GM18505 (cell line): Measurements from ENCODE around the gene ENPP1.
"Not testable (repeated sequence)": the region's sequence is repeated elsewhere in the genome, so short reads cannot be mapped to it uniquely, and the experiment has no call there.

Experiments used
- ATAC-seq: cut with Tn5 transposase; IDR thresholded peaks from one replicate; pipeline ENCODE4 v1.9.1; 2021; ENCODE audit not compliant: unreplicated experiment
- POLR2A ChIP-seq: IDR thresholded peaks from 4 replicates; pipeline ENCODE4 v1.6.1; 2011; ENCODE audit warnings: borderline replicate concordance; ENCODE audit not compliant: insufficient read depth, insufficient read length; ENCODE audit errors: extremely low read depth

ENPP1 gene

GRCh38 chr6:131894493-131895424, 86.9 kb downstream of the ENPP1 start:
- ATAC-seq = no peak
- TF ChIP-seq POLR2A = no peak

GRCh38 chr6:131897050-131897435, 89.2 kb downstream of the ENPP1 start:
- no peak for TF ChIP-seq POLR2A
- no peak for ATAC-seq

- no peak for TF ChIP-seq POLR2A
- ATAC-seq = no peak
Measured at GRCh38 chr6:131897621-131898020, 89.8 kb downstream of the ENPP1 start.

- ATAC-seq = no peak
- TF ChIP-seq POLR2A = no peak
Measured at GRCh38 chr6:131898718-131899117, 90.9 kb downstream of the ENPP1 start.

GRCh38 chr6:131900231-131900630, 92.4 kb downstream of the ENPP1 start:
- ATAC-seq = no peak
- TF ChIP-seq POLR2A = no peak

- ATAC-seq = not testable (repeated sequence)
Measured at GRCh38 chr6:131901326-131901873, 93.6 kb downstream of the ENPP1 start.

- ATAC-seq = not testable (repeated sequence)
Measured at GRCh38 chr6:131903734-131904133, 95.9 kb downstream of the ENPP1 start.

- ATAC-seq = not testable (repeated sequence)
Measured at GRCh38 chr6:131908787-131909186, 101.0 kb downstream of the ENPP1 start.

GRCh38 chr6:131909408-131910218, 101.8 kb downstream of the ENPP1 start:
- ATAC-seq = peak; percentile 98
- no peak for TF ChIP-seq POLR2A

GRCh38 chr6:131910219-131910589, 102.4 kb downstream of the ENPP1 start:
- TF ChIP-seq POLR2A = no peak
- no peak for ATAC-seq

- no peak for TF ChIP-seq POLR2A
- no peak for ATAC-seq
Measured at GRCh38 chr6:131910956-131911355, 103.1 kb downstream of the ENPP1 start.

GRCh38 chr6:131911951-131912350, 104.1 kb downstream of the ENPP1 start:
- no peak for TF ChIP-seq POLR2A
- no peak for ATAC-seq

GRCh38 chr6:131914234-131914633, 106.4 kb downstream of the ENPP1 start:
- no peak for ATAC-seq
- no peak for TF ChIP-seq POLR2A
